ENCODE results near the gene RFNG.

DNA sequence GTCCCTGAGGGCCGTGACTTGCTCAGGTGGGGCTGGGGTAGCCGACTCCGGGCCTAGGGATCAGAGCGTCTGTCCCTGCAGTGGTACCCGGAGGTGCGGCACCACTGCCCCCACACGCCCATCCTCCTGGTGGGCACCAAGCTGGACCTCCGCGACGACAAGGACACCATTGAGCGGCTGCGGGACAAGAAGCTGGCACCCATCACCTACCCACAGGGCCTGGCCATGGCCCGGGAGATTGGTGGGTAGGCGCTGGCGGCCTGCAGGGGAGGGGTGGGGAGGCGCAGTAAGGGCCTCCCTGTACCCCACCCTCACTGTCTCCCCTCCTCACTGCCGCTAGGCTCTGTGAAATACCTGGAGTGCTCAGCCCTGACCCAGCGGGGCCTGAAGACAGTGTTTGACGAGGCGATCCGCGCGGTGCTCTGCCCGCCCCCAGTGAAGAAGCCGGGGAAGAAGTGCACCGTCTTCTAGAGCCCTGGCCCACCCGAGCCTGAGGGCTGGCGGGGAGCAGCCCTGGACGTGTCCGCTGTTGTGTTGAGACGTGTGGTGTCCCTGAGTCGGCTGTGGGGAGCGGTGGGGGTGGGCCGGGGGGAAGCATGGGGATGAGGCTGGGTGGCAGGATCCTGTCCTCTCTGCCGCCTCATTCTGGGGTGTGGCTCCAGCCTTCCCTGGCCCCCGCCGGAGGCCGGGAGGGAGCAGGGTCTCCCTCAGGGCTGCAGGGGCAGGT lies 18.1 kb downstream of the RFNG start:
- TF ChIP-seq, protein P1, sequence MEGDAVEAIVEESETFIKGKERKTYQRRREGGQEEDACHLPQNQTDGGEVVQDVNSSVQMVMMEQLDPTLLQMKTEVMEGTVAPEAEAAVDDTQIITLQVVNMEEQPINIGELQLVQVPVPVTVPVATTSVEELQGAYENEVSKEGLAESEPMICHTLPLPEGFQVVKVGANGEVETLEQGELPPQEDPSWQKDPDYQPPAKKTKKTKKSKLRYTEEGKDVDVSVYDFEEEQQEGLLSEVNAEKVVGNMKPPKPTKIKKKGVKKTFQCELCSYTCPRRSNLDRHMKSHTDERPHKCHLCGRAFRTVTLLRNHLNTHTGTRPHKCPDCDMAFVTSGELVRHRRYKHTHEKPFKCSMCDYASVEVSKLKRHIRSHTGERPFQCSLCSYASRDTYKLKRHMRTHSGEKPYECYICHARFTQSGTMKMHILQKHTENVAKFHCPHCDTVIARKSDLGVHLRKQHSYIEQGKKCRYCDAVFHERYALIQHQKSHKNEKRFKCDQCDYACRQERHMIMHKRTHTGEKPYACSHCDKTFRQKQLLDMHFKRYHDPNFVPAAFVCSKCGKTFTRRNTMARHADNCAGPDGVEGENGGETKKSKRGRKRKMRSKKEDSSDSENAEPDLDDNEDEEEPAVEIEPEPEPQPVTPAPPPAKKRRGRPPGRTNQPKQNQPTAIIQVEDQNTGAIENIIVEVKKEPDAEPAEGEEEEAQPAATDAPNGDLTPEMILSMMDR (IDR thresholded peaks at IDR 0.05) = no peak
- TF ChIP-seq POLR2A (IDR thresholded peaks at IDR 0.05) = no peak
